HG03432 (cell line): ENCODE data around the gene POLR3B.
A peak's percentile ranks its signal among the peaks of the same experiment; 100 is the strongest.
"Not testable (repeated sequence)": the region's sequence is repeated elsewhere in the genome, so short reads cannot be mapped to it uniquely, and the experiment has no call there.

ENCODE experiments used
- ATAC-seq: cut with Tn5 transposase; IDR thresholded peaks from one replicate; pipeline ENCODE4 v1.9.1; 2021; ENCODE audit warnings: mild to moderate bottlenecking, moderate library complexity; ENCODE audit not compliant: unreplicated experiment

The POLR3B gene

GRCh38 chr12:106357549-106358395 lies at the start of gene POLR3B:
Gene POLR3B (plus strand): TSS chr12:106357748. CDS start chr12:106357880, 132 bp downstream.
- peak; percentile 90 for ATAC-seq

DNA sequence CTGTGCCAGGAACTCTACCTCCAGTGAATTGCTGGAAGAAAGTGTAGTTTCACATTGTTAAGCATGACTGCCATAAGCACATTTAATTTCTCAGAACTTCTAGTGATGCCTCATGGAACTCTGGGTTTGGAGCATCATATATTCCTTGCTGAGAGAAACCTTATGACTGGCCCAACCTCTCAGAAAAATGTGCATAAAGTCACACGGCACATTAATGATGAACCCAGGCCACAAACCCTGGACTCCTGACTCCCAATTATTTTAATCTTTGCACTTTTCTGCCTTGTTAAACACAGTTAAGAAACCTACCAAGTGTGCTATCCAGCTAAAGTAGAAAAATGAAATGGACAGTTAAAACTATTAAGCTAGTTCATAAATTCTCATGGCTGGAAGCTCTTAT lies 49.4 kb upstream of the POLR3B start:
- no peak for ATAC-seq

- ATAC-seq, result no peak
These were observed 48.9 kb upstream of the POLR3B start for GRCh38 chr12:106308611-106309010.

DNA sequence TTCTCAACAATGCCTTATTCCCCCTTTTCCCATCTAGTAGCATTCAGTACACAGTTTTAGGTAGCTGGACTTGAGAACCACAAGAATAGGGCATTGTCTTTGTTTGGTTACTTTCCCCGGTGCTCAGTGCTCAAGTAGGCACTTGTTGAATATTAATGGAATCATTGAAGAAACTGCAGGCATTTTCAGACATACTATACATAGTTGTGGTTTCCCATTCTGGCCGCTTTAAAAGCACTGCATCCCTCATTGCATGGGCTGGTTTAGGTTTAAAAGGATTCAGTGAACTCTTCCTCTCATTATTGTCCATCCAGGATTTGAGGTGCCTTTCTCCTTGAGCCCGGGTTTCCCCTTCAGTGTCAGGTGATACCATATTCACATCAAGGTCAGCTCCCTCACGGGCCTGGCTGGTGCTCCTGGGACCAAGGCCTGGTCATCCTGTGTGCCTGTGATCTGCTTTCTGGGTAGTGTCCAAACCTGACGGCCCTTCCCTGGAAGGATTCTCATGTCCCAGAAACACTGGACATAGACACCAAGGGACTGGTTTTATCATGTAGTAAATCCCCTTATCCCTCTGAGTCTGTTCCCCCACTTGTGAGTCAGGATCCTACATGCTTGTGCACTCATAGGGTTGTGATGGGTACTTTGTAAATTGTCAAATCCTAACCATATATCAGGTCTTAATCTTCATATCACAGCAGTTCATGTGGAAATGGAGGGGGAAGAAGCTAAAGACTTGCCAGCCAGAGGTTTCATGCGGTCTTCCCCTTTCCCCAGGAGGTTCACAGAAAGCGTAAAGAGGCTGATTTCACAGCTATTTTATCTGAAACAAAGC lies 47.7 kb upstream of the POLR3B start:
- no peak for ATAC-seq

- ATAC-seq, result no peak
These were observed 46.9 kb upstream of the POLR3B start for GRCh38 chr12:106310687-106311086.

DNA sequence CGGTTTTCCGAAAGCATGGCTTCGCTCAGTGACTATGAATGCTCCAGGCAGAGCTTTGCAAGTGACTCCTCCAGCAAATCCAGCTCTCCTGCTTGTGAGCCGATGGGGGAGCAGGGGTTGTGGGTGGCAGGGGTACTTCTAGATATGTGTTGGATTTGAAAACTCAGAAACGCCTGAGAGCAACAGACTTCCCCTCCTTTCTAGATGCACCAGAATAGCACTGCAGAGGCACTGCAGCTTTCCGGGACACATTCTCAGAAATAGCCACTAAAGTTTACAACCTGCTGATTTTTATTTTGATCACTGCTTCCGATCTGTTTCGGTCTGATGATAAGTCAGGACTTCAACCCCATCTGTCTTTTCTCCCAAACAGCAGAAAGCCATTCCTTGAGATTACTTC lies 46.4 kb upstream of the POLR3B start:
- no peak for ATAC-seq

DNA sequence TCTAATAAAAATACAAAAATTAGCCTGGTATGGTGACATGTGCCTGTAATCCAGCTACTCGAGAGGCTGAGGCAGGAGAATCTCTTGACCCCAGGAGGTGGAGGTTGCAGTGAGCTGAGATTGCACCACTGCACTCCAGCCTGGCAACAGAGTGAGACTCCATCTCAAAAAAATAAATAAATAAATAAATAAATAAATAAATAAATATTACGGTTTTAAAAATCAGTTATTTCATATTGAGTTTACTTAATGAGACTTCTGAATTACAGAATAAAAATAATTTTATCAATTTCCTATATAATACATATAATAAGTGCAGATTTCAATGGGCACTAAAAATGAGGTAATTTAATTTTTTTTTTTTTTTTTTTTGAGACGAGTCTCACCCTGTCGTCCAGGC lies 44.1 kb upstream of the POLR3B start:
- ATAC-seq, result not testable (repeated sequence)

GRCh38 chr12:106315523-106315922 lies 42.0 kb upstream of the POLR3B start:
- no peak for ATAC-seq

DNA sequence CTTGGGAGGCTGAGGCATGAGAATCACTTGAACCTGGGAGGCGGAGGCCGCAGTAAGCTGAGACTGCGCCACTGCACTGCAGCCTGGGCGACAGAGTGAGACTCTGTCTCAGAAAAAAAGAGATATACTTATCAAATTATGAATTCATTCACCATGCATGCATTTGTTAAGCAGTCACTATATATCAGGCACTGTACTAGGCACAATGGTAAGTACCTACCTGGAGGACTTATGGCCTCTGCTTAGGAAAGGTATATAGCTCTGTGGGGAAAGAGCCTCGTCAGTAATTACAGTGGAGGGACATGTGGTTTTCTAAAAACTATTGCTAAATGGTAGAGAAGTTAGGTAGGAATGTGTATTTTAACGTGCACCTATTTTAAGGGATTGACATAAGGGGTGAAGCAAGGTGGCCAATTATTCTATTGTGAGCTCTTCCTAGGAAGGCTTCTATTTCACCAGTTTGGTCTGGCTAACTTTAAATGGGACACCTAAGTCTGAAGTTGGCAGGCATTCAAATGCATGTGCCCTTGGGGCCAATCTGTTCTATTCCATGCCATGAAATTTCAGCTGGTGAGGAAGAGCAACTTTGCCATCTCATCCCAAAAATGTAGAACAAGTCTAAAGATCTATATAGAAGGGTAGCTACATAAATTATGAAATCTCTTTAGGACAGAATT lies 40.0 kb upstream of the POLR3B start:
- no peak for ATAC-seq

DNA sequence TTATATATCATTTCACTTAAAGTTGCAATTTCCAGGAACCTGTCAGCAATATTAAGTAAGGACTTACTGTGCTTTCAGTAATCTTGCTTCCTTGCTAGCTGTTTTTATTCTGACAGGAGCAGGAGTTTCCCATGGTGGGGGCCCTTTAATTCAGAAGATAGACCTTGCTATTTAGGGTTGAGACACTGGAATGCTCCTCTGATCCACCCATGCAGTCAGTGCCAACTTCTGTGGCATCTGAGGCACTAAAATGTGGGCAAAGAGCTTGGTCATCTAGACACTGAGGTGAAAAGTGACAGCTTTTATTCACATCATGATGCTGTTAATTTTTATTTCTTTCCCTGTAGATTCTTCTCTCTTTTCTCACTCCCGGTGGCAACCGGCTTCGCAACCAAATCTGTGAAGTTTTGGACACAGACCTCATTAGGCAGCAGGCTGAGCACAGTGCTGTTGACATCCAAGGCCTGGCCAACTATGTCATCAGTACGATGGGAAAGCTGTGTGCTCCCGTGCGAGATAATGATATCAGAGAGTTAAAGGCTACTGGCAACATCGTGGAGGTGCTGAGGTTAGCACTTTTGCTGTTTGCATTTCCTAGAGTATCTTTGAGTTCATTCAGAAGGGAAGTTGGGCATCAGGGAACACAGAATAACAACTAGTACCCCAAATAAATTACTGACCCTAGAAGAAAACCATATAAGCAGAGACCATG lies 36.3 kb upstream of the POLR3B start:
- ATAC-seq, result no peak

DNA sequence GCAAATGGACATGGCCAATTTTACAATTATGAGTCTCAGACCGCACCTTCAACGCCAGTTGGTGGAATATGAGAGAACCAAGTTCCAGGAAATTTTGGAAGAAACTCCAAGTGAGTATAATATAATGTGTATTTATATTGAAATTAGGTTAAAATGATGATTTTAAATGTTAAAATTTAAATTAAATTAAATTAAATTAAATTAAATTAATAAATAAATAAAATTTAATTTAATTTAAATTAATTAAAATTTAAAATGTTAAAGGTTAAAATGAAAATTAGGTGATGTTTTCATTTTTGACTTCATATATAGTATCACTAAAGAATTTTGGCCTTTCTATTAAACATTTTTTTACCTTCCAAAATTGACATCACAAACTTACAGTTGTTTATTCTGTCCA lies 34.0 kb upstream of the POLR3B start:
- ATAC-seq, result no peak

- ATAC-seq, result no peak
These were observed 30.2 kb upstream of the POLR3B start for GRCh38 chr12:106327309-106327869.

GRCh38 chr12:106328735-106329134 lies 28.8 kb upstream of the POLR3B start:
- ATAC-seq, result no peak

GRCh38 chr12:106329231-106329982 lies 28.1 kb upstream of the POLR3B start:
- ATAC-seq, result no peak

DNA sequence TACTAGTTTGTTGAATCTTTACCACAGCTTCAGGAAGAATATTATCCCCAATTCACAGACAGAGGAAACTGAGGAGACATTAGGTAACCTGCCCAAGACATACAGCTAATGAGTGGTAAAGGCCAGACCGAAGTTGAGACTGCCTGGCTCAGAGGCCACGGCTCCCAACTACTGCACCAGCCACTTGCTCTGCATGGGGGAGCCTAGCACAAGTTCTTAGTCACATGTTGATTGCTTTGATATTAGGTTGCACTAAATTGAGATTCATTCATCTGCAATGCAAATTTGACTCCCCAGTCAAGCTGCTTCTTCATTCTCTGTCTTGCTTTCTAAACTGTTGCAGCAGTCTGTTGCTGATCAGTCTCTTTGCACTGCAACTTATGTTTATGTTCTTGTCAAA lies 25.9 kb upstream of the POLR3B start:
- no peak for ATAC-seq

DNA sequence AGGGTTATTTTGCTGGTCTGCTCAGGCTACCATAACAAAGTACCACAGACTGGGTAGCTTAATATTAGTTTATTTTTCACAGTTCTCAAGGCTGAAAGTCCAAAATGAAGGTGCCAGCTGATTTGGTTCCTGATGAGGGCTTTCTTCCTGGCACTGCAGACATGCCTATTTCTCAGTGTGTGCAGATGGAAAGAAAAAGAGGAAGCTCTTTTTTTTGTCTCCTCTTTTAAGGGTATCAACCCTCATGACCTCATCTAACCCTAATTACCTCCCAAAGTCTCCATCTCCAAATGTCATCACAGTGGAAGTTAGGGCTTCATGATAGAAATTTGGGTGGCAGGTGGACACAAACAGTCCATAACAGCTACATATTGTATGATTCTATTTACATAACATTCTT lies 25.0 kb upstream of the POLR3B start:
- no peak for ATAC-seq

DNA sequence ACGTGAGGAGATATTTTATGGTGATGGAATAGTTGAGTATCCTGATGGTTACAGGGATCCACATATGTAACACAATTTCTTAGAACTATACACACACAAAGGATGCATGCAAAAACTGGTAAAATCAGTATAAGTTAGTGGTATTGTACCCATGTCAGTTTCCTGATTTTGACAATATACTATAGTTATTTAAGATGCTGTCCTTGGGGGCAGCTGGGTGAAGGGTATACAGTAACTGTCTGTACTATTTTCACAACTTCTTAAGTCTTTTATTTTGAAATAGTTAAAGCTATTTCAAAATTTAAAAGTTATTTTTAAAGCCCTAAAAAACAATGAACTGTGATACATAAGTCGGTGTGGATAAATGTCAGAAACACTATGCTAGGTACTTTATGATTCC lies 24.5 kb upstream of the POLR3B start:
- no peak for ATAC-seq

GRCh38 chr12:106333756-106334155 lies 23.8 kb upstream of the POLR3B start:
- ATAC-seq, result no peak

GRCh38 chr12:106341086-106341877 lies 16.3 kb upstream of the POLR3B start:
- ATAC-seq, result no peak
